EL (cell line): ENCODE measurements around the gene EIF3I.

ENCODE experiments used
- DNase-seq: peaks from one replicate; pipeline ENCODE4 v3.0.0-alpha.2; 2016

Gene EIF3I

GRCh38 chr1:32198237-32199042, 23.8 kb upstream of the EIF3I start:
- no peak for DNase-seq

- DNase-seq, result no peak
Measured at GRCh38 chr1:32199043-32199716, 23.0 kb upstream of the EIF3I start.

GRCh38 chr1:32199717-32200072, 22.5 kb upstream of the EIF3I start:
- DNase-seq, result no peak

- DNase-seq, result peak; percentile 78
Measured at GRCh38 chr1:32200226-32201010, 21.8 kb upstream of the EIF3I start, which contains the start of gene CCDC28B. Gene CCDC28B, plus strand, starts transcription at chr1:32200595. Its CDS starts 1,341 bp downstream, at chr1:32201936.

GRCh38 chr1:32201011-32201855, 21.0 kb upstream of the EIF3I start:
- DNase-seq, result peak; percentile 64

GRCh38 chr1:32204943-32205361, 17.3 kb upstream of the EIF3I start:
- no peak for DNase-seq

GRCh38 chr1:32205401-32206370, 16.5 kb upstream of the EIF3I start, which contains the start of gene IQCC:
Gene IQCC, plus strand, starts transcription at chr1:32205671. Its CDS starts 11 bp downstream, at chr1:32205682.
- DNase-seq, result peak; percentile 80

GRCh38 chr1:32208469-32208868, 13.7 kb upstream of the EIF3I start:
- DNase-seq, result no peak

- peak; percentile 44 for DNase-seq
Measured at GRCh38 chr1:32208891-32209328, 13.3 kb upstream of the EIF3I start, which contains the start of gene DCDC2B. Gene DCDC2B, plus strand, starts transcription at chr1:32209089. Its CDS starts 5 bp downstream, at chr1:32209094.

- peak; percentile 68 for DNase-seq
Measured at GRCh38 chr1:32215629-32216480, 6.4 kb upstream of the EIF3I start.

GRCh38 chr1:32216566-32216965, 5.6 kb upstream of the EIF3I start:
- no peak for DNase-seq

GRCh38 chr1:32219022-32219421, 3.2 kb upstream of the EIF3I start:
- DNase-seq, result no peak

- no peak for DNase-seq
Measured at GRCh38 chr1:32220746-32221580, 1.2 kb upstream of the EIF3I start.

- DNase-seq, result no peak
Measured at GRCh38 chr1:32221581-32221979, 627 bp upstream of the EIF3I start.

GRCh38 chr1:32223683-32224082, 1.5 kb downstream of the EIF3I start:
- no peak for DNase-seq

GRCh38 chr1:32224285-32224684, 2.1 kb downstream of the EIF3I start:
- DNase-seq, result no peak

GRCh38 chr1:32228771-32229170, 6.6 kb downstream of the EIF3I start:
- no peak for DNase-seq

- no peak for DNase-seq
Measured at GRCh38 chr1:32231843-32232432, 9.7 kb downstream of the EIF3I start.
